Common myeloid progenitor, CD34-positive (primary cell): ENCODE data around the gene PPL.
"Not testable (repeated sequence)": the region's sequence is repeated elsewhere in the genome, so short reads cannot be mapped to it uniquely, and the experiment has no call there.

Experiments used
- CTCF ChIA-PET: fragments of 350-600 bp; sonication (Branson Sonifier 250); formaldehyde crosslinking; loops from one replicate; lab custom pipeline; 2021; ENCODE audit warnings: antibody characterized with exemption; lab: Charles Lee
- POLR2A ChIA-PET: fragments of 350-600 bp; sonication (Branson Sonifier 250); formaldehyde crosslinking; loops from one replicate; lab custom pipeline; 2021; ENCODE audit warnings: antibody characterized with exemption; lab: Charles Lee
- DNase-seq, 3 donors: peaks; one replicate each; pipeline versions ENCODE4 v3.0.0 to v3.0.0-alpha.2; 2013
- H3K27ac ChIP-seq, 2 experiments: 1 replicate in 1 of 2; 2 replicates in 1 of 2; pipeline ENCODE4 v1.7.0; 2013; ENCODE audit warnings: inconsistent platforms in 2 of 2, low read length in 2 of 2, mild to moderate bottlenecking in 2 of 2, low read depth in 1 of 2, moderate library complexity in 1 of 2; ENCODE audit not compliant: severe bottlenecking in 2 of 2, insufficient read depth in 1 of 2, poor library complexity in 1 of 2
- H3K27me3 ChIP-seq, 5 experiments: replicated peaks in 2 of 5; 1 replicate in 3 of 5; 2 replicates in 2 of 5; pipeline versions ENCODE4 v1.6.1 to v1.7.0; 2013; ENCODE audit warnings: low read length in 4 of 5, mild to moderate bottlenecking in 2 of 5, moderate library complexity in 2 of 5, inconsistent platforms in 1 of 5; ENCODE audit not compliant: insufficient read depth in 5 of 5, control insufficient read depth in 4 of 5
- H3K36me3 ChIP-seq, 4 experiments: 1 replicate in 2 of 4; 2 replicates in 2 of 4; pipeline versions ENCODE4 v1.6.1 to v1.7.0; 2013; ENCODE audit warnings: low read length in 3 of 4, control low read depth in 1 of 4, mild to moderate bottlenecking in 1 of 4; ENCODE audit not compliant: control insufficient read depth in 4 of 4, insufficient read depth in 4 of 4
- H3K4me1 ChIP-seq, 4 experiments: 1 replicate in 3 of 4; 2 replicates in 1 of 4; pipeline versions ENCODE4 v1.6.1 to v1.7.1; 2013; ENCODE audit warnings: low read length in 3 of 4, mild to moderate bottlenecking in 3 of 4, control low read depth in 1 of 4, inconsistent platforms in 1 of 4, moderate library complexity in 1 of 4; ENCODE audit not compliant: control insufficient read depth in 4 of 4, insufficient read depth in 4 of 4; ENCODE audit errors: control extremely low read depth in 1 of 4
- H3K4me3 ChIP-seq, 7 experiments: 1 replicate in 4 of 7; 2 replicates in 3 of 7; pipeline versions ENCODE4 v1.5.1 to v1.7.0; 2013; ENCODE audit warnings: mild to moderate bottlenecking in 7 of 7, low read length in 6 of 7, moderate library complexity in 6 of 7, inconsistent platforms in 2 of 7, low read depth in 2 of 7, control low read depth in 1 of 7; ENCODE audit not compliant: insufficient read depth in 4 of 7, control insufficient read depth in 1 of 7; ENCODE audit errors: extremely low read depth in 1 of 7
- H3K9me3 ChIP-seq, 5 experiments: 1 replicate in 4 of 5; 2 replicates in 1 of 5; pipeline versions ENCODE4 v1.6.1 to v1.7.1; 2013; ENCODE audit warnings: low read length in 4 of 5, mild to moderate bottlenecking in 2 of 5, inconsistent platforms in 1 of 5, low read depth in 1 of 5, moderate library complexity in 1 of 5; ENCODE audit not compliant: control insufficient read depth in 4 of 5, insufficient read depth in 2 of 5; ENCODE audit errors: control extremely low read depth in 1 of 5
- WGBS: methylation state at CpG from one replicate; pipeline ENCODE4 v1.1.5; 2013; ENCODE audit not compliant: insufficient coverage; 5-methylcytosine and 5-hydroxymethylcytosine counted together

Gene PPL

GRCh38 chr16:4902038-4902437 lies 34.9 kb downstream of the PPL start:
- Histone ChIP-seq H3K36me3 (no peaks in the 10 kb centered on the region), H3K27ac (no peak overlapping the region), H3K4me3 (no peak overlapping the region), H3K4me1 (no peaks in the 10 kb centered on the region), H3K27me3 (no peaks in the 10 kb centered on the region), H3K9me3 (peaks cover 0 to 3% (median 0%) of the 10 kb centered on the region in 5 experiments)
- POLR2A ChIA-PET, result no interaction called here
- CTCF ChIA-PET, result interaction anchor here (1.6 kb wide), 1 partner anchor 11 kb away, joined by 4 read pairs; no protein-coding TSS in a partner anchor
- WGBS, result 97% methylated on average over 9 of the region's 13 CpGs
- DNase-seq, result no peak

DNA sequence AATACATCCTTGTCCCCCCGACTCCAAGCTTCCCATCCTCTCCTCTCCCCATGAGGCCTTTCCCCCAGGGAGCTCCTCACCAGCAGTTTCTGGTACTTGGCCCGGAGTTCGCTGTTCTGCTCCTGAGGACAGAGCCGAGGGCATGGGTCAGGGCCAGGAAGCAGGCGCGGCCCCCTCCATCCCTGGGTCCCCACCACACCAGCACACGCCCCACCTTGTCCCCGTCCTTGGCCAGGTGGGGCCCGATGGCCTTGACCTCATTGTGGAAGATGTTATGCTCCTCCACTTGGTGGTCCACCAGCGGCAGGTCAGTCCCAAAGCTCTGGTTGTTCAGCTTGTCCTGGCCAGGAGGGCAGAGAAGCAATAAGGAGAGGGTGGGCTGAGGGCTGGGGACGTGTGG lies 36.2 kb downstream of the PPL start:
- Histone ChIP-seq H3K4me3 (no peak overlapping the region), H3K27me3 (no peaks in the 10 kb centered on the region), H3K4me1 (no peaks in the 10 kb centered on the region), H3K9me3 (peaks cover 0 to 3% (median 0%) of the 10 kb centered on the region in 5 experiments), H3K36me3 (no peaks in the 10 kb centered on the region), H3K27ac (no peak overlapping the region)
- POLR2A ChIA-PET, result no interaction called here
- CTCF ChIA-PET, result interaction anchor here (1.6 kb wide), 1 partner anchor 12 kb away, joined by 4 read pairs; no protein-coding TSS in a partner anchor
- no peak for DNase-seq
- WGBS, result 90% methylated on average over 8 of the region's 11 CpGs

DNA sequence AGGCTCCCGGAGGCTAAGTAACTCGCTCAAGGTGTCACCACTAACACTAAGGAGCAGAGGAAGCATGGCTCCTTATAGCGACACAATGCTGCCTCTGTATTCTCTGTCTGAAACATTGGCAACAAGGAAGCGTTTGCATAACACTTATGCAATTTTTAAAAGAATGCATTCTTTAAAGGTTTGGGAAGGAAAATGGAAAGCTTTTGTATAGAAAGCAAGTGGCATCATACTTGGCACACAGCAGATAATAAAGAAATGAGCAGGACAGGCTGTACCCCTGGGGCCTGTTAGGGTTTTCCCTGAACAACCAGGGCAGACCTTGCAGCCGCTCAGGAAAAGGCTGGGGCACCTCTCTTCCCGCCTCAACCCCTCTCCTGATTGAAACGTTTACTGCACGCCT lies 36.9 kb downstream of the PPL start:
- ChIA-PET CTCF (interaction anchor here (0.8 kb wide), 1 partner anchor 42 kb away, joined by 3 read pairs; no protein-coding TSS in a partner anchor), POLR2A (no interaction called here)
- no peak overlapping the region for H3K4me3 ChIP-seq
- H3K9me3 ChIP-seq, result peaks cover 0 to 3% (median 0%) of the 10 kb centered on the region in 5 experiments
- DNase-seq, result no peak
- no peak overlapping the region for H3K27ac ChIP-seq
- H3K27me3 ChIP-seq, result no peaks in the 10 kb centered on the region
- H3K36me3 ChIP-seq, result no peaks in the 10 kb centered on the region
- H3K4me1 ChIP-seq, result no peaks in the 10 kb centered on the region
- WGBS, result 65% methylated on average over 3 of the region's 8 CpGs

DNA sequence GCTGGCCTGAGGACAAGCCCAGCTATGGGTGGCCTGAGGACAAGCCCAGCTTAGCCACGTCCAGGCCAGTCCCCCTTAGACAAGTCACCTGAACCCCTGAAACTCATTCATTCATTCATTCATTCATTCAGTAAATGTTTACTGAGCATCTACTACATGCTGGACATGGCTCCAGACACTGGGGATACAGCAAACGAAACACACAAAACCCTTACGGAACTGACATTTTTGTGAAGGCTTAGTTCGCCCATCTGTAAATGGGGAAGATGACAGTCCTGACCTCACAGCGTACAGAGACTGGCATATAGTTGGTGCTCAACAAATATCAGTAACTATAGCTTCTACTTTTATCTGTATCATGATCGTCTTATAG lies 37.5 kb downstream of the PPL start:
- CTCF ChIA-PET, result interaction anchor here (0.8 kb wide), 1 partner anchor 42 kb away, joined by 3 read pairs; no protein-coding TSS in a partner anchor
- DNase-seq, result no peak
- WGBS, result 97% methylated on average over 5 of the region's 6 CpGs
- Histone ChIP-seq H3K36me3 (no peaks in the 10 kb centered on the region), H3K27ac (no peak overlapping the region), H3K9me3 (peaks cover 0 to 3% (median 0%) of the 10 kb centered on the region in 5 experiments), H3K4me1 (no peaks in the 10 kb centered on the region), H3K27me3 (no peaks in the 10 kb centered on the region), H3K4me3 (no peak overlapping the region)
- POLR2A ChIA-PET, result no interaction called here

DNA sequence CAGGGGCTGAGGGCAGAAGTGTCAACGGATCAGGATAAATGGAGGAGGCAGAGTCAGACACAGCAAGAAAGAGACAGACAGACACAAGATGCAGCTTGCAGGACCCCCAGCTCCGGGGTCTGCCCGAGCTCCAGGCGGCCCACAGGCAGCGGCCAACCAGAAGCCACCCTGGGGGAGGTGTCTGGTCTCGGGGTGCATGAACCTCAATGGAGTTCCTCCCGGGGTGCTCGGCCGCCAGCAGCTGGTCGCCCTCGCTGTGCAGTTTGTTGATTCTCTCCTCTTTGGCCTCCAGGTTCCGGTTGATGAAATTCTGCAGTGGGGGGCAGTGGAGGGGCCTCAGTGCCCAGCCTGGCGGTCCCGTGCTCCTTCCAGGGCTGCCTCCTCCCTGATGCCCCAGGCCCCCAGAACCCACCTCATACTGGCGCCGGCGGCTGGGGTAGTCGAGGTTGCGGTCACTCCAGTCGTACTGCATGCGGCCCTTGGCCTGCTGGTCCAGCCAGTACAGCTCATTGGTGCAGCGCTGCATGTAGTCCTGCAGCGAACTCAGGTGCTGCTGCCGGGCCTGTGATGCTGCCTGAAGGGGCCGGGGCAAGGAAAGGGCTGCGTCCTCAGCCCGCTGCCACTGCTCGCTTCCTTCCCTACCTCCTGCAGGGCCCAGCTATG lies 38.0 kb downstream of the PPL start:
- no peaks in the 10 kb centered on the region for H3K27me3 ChIP-seq
- 96% methylated on average over 22 of the region's 28 CpGs for WGBS
- no peaks in the 10 kb centered on the region for H3K36me3 ChIP-seq
- no peak overlapping the region for H3K27ac ChIP-seq
- H3K9me3 ChIP-seq, result peaks cover 0 to 3% (median 0%) of the 10 kb centered on the region in 5 experiments
- POLR2A ChIA-PET, result no interaction called here
- no peak overlapping the region for H3K4me3 ChIP-seq
- DNase-seq, result no peak
- no peaks in the 10 kb centered on the region for H3K4me1 ChIP-seq
- CTCF ChIA-PET, result interaction anchor here (0.8 kb wide), 1 partner anchor 41 kb away, joined by 3 read pairs; no protein-coding TSS in a partner anchor

GRCh38 chr16:4897328-4897727 lies 39.6 kb downstream of the PPL start:
- CTCF ChIA-PET, result no interaction called here

DNA sequence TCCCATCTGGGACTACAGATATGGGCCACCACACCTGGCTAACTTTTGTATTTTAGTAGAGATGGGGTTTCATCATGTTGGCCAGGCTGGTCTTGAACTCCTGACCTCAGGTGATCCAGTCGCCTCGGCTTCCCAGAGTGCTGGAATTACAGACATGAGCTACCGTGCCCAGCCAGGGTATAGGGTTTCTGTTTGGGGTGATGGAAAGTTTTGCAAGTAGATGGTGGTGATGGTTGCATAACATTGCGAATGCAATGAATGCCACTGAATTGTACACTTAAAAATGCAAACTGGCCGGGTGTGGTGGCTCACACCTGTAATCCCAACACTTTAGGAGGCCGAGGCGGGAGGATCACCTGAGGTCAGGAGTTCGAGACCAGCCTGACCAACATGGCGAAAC lies 40.2 kb downstream of the PPL start:
- WGBS, result 100% methylated on average over 4 of the region's 9 CpGs
- CTCF ChIA-PET, result not testable (repeated sequence)

More at GRCh38 chr16:4897328-4897727, 39.6 kb downstream of the PPL start:
- Histone ChIP-seq H3K27ac (no peak overlapping the region), H3K36me3 (no peaks in the 10 kb centered on the region), H3K4me1 (no peaks in the 10 kb centered on the region), H3K27me3 (no peaks in the 10 kb centered on the region), H3K4me3 (no peak overlapping the region), H3K9me3 (peaks cover 0 to 3% (median 0%) of the 10 kb centered on the region in 5 experiments)
- no peak for DNase-seq
- WGBS, result 98% methylated on average over 7 of the region's 7 CpGs
- POLR2A ChIA-PET, result no interaction called here

More for the DNA sequence above, 40.2 kb downstream of the PPL start:
- not testable (repeated sequence) for H3K9me3 ChIP-seq, H3K4me3 ChIP-seq, H3K4me1 ChIP-seq, H3K27me3 ChIP-seq, H3K27ac ChIP-seq, H3K36me3 ChIP-seq, DNase-seq
- POLR2A ChIA-PET, result interaction anchor here (0.6 kb wide), 1 partner anchor 9 kb away, joined by 5 read pairs; no protein-coding TSS in a partner anchor
